ENCODE measurements around the gene RNF121.

RNF121 gene

GRCh38 chr11:71946144-71946571 lies 17.3 kb downstream of the RNF121 start:
- H3K4me3 ChIP-seq (ENCODE audit: low read depth, low read length), result no peak overlapping the region
- TF ChIP-seq CTCF (IDR thresholded peaks at IDR 0.05; ENCODE audit: low read depth, low read length), result no peak

GRCh38 chr11:71947498-71947897 lies 18.7 kb downstream of the RNF121 start:
- no peak for TF ChIP-seq CTCF (IDR thresholded peaks at IDR 0.05; ENCODE audit: low read depth, low read length)
- no peak overlapping the region for H3K4me3 ChIP-seq (ENCODE audit: low read depth, low read length)

- TF ChIP-seq CTCF (IDR thresholded peaks at IDR 0.05; ENCODE audit: low read depth, low read length), result no peak
These were observed 19.6 kb downstream of the RNF121 start for GRCh38 chr11:71948314-71949027.

GRCh38 chr11:71949034-71949433 lies 20.2 kb downstream of the RNF121 start:
- H3K4me3 ChIP-seq (ENCODE audit: low read depth, low read length), result no peak overlapping the region
- no peak for TF ChIP-seq CTCF (IDR thresholded peaks at IDR 0.05; ENCODE audit: low read depth, low read length)

More at GRCh38 chr11:71948314-71949027, 19.6 kb downstream of the RNF121 start:
- H3K4me3 ChIP-seq (ENCODE audit: low read depth, low read length), result no peak overlapping the region

GRCh38 chr11:71951741-71952310 lies 23.0 kb downstream of the RNF121 start:
- H3K4me3 ChIP-seq (ENCODE audit: low read depth, low read length), result no peak overlapping the region
- TF ChIP-seq CTCF (IDR thresholded peaks at IDR 0.05; ENCODE audit: low read depth, low read length), result no peak

- no peak overlapping the region for H3K4me3 ChIP-seq (ENCODE audit: low read depth, low read length)
- no peak for TF ChIP-seq CTCF (IDR thresholded peaks at IDR 0.05; ENCODE audit: low read depth, low read length)
These were observed 27.1 kb downstream of the RNF121 start for GRCh38 chr11:71955898-71956456.

GRCh38 chr11:71962428-71963038 lies 33.7 kb downstream of the RNF121 start:
- H3K4me3 ChIP-seq (ENCODE audit: low read depth, low read length), result no peak overlapping the region
- TF ChIP-seq CTCF (IDR thresholded peaks at IDR 0.05; ENCODE audit: low read depth, low read length), result no peak

Measured in WI38 (cell line).